Forelimb muscle (tissue), 1 donor: Measurements from ENCODE around the gene GNG2. TPM values are rescaled to one million over a fixed set of nuclear protein-coding genes. Genes with fewer than 3 reads are reported as not detected.
A peak's percentile ranks its signal among the peaks of the same experiment; 100 is the strongest.

Experiments
- DNase-seq: peaks from one replicate; pipeline ENCODE4 v3.0.0-alpha.2; 2013; ENCODE audit warnings: low read depth
- polyA plus RNA-seq: library from polyadenylated mRNA; unstranded; fragments of 120-200 nt; gene quantifications from one replicate; pipeline ENCODE4 v1.2.1, GENCODE V29; 2013; ENCODE audit not compliant: insufficient read length

The GNG2 gene
- polyA plus RNA-seq, 1 donor = 41.1 TPM

- no peak for DNase-seq
These were observed 79.4 kb downstream of the GNG2 start for GRCh38 chr14:51939755-51940301.

DNA sequence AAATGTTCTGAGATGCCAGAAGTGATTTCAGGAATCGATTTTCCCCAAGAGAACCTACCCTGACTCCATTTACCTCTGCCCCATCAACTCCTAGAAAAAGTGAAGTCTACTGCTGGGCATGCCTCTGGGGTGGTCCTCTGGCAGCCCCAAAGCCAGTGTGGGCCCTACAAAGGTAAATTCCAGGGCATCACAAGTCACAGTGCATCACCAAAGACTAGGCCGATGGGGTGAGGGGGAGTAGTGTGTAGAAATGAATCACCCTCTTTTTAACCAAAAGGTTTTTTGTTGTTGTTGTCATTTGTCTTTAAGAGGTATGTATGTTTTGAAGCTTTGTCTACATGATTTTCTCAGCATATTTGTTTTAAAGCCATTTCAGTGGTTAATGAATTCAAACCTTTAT lies 82.6 kb downstream of the GNG2 start:
- no peak for DNase-seq

DNA sequence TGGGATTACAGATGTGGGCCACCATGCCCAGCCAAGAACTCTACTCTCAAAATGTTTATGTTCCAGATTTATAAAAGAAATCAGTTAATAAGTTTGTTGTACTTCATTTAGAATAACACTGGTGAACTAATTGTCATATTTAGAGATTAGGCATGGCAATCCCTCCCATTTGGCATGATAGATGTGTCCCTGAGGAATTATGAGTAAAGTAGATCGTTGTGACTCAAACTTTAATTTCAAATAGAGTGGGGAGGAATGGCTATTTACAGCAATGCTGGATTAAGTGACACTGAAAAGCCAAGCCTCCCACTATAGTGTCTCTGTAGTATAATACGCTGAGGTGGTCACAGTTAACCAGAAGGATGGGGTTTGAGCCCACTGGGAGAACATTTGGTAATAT lies 89.6 kb downstream of the GNG2 start:
- DNase-seq = no peak

GRCh38 chr14:51951656-51952055 lies 91.2 kb downstream of the GNG2 start:
- DNase-seq = no peak

GRCh38 chr14:51954031-51954430 lies 93.6 kb downstream of the GNG2 start:
- DNase-seq = no peak

- no peak for DNase-seq
These were observed 94.2 kb downstream of the GNG2 start for GRCh38 chr14:51954657-51955056.

DNA sequence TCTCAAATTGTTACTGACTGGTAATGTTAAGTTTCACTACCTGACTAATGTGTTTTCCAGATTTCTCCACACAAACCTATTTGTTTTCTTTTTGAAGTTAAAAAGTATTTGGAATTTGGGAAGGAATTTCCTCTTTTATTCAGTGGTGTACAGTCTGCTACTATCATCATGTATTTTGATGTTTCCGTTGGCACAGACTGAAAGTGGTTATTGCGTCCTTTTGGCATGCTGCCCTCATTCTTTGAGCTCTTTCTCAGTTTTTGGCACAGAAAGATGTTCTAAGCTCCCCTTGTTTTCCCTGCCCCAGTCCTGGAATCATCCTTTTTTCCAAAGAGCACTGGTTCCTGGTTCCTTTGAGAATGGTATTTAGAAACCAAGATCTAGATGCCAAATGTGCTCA lies 97.5 kb downstream of the GNG2 start:
- no peak for DNase-seq

GRCh38 chr14:51959928-51960327 lies 99.5 kb downstream of the GNG2 start:
- DNase-seq = no peak

DNA sequence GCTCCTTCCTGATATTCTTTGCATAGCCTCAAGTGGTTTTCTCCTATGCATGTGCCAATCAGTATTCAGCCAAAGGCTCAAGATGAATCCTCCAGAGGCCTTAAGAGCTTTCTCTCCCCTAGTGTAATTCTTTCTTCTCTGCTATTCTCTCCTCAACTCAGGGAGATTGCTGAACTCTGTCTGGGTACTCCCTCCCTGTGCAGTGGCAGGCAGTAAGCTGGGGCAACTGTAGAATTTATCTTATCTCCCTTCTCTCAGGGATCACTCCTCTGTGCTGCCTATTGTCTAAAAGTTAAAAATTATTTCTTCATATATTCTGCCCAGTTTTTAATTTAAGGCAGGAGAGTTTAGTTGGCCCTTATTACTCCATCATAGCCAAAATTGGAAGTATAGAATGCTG lies 100.5 kb downstream of the GNG2 start:
- no peak for DNase-seq

- DNase-seq = no peak
These were observed 102.3 kb downstream of the GNG2 start for GRCh38 chr14:51962711-51963110.

GRCh38 chr14:51963286-51963685 lies 102.9 kb downstream of the GNG2 start:
- peak; percentile 54 for DNase-seq

DNA sequence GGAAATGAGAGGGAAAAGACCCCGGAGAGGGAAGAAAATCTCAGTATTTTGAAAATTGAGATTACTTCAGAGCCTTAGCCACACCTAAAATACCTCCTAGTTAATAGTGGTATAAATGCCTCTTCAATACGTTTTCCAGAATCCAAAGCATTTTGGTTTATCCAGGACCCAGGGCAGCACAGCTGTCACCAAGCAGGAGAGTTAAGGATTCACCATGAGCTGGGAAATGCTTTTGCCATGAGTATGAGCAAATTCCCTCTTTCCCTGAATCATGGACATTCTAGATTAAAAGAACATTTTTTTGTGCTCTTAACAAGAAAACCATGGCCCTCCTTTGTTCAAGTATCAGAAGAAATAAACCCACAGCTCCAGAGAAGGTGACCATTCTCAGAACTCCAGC lies 107.1 kb downstream of the GNG2 start:
- no peak for DNase-seq

- DNase-seq = no peak
These were observed 109.6 kb downstream of the GNG2 start for GRCh38 chr14:51969852-51970540.

GRCh38 chr14:51972566-51972965 lies 112.2 kb downstream of the GNG2 start:
- DNase-seq = no peak

DNA sequence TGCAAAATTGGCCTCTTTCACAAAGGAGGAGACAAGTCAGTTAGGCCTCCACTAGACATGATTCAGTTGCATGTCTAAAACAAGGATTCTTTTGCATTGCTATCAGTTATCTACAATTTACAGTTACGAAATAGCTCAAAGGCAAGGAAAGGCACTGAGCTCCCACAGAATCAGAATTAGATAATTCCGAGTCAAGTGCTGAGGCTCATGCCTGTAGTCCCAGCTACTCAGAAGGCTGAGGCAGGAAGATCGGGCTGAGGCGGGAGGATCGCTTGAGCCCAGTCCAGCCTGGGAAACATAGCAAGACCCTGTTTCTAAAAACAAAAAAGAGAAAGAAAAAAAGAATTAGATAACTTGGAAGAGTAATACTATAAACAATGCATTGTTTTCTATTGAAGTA lies 116.7 kb downstream of the GNG2 start:
- DNase-seq = no peak

- DNase-seq = no peak
These were observed 118.3 kb downstream of the GNG2 start for GRCh38 chr14:51978681-51979085.

DNA sequence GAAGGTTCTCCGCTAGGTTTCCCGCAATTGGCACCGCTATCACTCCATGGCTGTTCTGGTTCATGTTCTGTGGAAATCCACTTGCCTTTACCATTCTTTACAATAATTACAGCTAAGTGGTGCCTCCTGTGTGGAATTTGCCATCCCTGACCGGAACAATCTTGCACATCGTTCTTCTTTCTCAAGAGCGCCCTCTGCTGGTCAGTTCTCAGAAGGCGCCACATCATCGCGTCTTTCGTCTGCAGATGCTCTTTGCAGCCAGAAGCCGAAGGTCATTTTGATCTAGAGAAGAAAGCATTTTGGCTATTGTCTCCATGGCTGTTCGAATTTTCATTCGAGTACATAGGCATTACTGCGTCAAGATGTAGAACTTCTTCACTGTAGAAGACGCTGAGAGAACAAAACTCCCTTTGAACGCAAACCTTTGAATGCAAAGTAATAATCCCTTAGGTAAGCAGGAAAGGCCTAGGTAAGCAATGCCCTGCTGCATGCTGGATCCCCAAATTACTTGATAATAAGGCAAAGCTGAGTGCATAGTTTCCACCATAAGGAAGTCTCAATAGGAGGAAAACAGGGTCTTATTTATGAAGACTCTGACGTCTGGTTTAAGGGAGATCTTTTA lies 118.8 kb downstream of the GNG2 start:
- DNase-seq = peak; percentile 53

GRCh38 chr14:51981218-51981854 lies 120.9 kb downstream of the GNG2 start:
- no peak for DNase-seq

DNA sequence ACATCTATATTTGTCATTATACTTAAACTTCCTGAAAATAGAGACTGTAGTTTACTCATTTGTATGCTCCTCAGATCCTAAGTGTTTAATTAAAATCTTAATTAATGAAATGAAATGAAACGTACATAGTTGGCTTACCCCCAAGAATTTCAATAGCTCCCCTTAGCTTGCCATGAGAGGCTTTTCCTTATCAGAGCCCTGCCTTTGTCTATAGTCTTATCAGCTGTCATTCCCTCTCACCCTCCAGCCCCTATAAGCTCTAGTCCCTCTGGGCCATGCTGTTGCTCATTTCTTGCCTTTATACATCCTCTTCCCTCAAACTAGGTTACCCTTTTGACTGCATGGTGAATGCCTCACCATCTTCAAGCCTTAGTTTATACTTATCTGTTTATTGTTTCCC lies 127.8 kb downstream of the GNG2 start:
- no peak for DNase-seq

DNA sequence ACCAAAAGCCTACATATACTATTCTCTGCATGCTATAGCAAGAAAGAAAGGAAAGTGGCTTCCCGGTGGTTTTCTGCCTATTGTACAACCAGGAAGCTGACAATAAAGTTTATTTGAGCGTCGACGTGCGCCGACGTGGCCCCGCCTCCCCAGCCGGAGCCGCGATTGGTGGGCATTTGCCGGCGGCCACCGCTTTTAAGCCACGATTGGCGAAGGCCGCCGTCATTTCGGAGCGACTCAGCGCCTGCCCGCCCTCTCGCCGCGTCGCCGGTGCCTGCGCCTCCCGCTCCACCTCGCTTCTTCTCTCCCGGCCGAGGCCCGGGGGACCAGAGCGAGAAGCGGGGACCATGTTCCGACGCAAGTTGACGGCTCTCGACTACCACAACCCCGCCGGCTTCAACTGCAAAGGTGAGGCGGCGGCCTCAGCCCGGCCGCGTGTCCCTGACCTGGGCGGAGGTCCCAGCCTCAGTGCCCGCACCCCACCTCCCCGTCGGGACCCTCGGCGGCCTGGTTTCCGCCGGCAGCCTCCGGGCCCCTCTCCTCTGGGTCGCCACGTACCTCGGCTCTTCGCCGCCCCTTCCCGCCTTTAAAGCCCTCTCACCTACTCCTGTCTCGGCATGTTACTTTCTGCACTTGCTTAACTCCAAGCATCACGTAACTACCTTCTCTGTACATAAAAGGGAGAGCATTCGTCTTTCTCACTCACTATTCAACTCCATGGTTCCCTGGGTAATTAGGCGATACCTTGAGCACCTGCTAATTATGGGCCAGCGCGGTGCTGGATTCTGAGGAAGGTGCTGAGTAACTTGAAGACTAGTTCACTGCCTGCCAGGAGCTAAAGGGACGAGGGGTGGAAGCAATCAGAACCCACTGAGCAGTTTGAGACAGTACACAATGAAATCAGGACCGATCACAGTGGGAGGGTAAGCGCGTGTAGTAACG lies 129.2 kb downstream of the GNG2 start, which contains the start of gene RTRAF:
Gene RTRAF, plus strand, starts transcription at position 254 of the 942 bp plus-strand sequence. Its CDS starts 94 bp downstream, at position 348.
- peak; percentile 89 for DNase-seq

DNA sequence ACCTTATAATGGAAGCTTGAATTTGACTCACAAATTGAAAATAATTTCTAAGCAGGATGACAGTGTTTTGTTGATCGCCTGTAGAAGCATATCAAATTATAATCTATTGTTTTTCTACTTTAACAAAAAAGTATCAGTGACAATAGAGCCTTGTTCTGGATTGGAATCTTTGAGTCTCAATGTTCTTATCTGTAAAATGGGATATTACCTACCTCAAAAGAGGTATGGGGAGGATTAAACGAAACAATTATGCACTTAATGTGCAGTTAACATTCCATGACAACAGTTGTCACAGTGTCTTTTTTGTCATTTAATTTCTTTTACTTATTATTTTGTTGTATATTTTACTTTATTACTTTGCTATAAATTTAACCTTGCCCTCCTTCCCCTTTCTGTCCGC lies 130.1 kb downstream of the GNG2 start:
- no peak for DNase-seq
